ENCODE measurements around the gene ASTN1. TPM values are rescaled to one million over a fixed set of nuclear protein-coding genes. Genes with fewer than 3 reads are reported as not detected.

ASTN1 gene
- total and polyA plus RNA-seq, 2 of the 4 experiments (the other 2 are of a cell fraction) = under 0.01 to 0.07 TPM

DNA sequence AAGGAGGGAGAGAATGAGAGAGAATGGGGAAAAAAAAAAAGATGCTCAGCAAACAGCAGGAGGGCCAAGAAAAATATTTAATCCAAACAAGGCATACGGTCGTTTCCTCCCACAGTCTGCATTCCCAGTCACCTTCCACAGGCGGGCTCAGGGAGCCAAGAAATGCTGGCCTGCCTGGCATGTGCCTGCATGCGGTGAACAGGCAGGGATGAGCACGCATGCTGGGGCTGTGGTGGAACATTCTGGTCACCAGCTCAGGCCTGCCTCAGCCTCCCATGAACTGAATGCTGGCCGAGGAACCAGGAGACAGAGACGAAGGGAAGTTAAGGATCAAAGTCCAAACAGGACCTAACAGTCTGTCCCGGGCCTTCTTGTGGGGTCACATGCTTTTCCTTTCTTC lies 335.3 kb downstream of the ASTN1 start:
- in situ Hi-C loops (cut with MboI; ENCODE audit: low sequenced_read_pairs) = no loop called here
- Histone ChIP-seq H3K4me1 (ENCODE audit: control insufficient read depth, insufficient read depth, low read length) (no peaks in the 10 kb centered on the region), H3K56ac (ENCODE audit: extremely low read depth, insufficient read depth, low read length) (no peak overlapping the region), H3K9me1 (ENCODE audit: insufficient read depth, low read length) (no peaks in the 10 kb centered on the region), H3K79me1 (ENCODE audit: low read depth in 1 of 2, low read length in 2 of 2) (no peaks in the 10 kb centered on the region), H3K14ac (replicated peaks; ENCODE audit: low read depth, low read length) (no peak overlapping the region), H3K9ac (ENCODE audit: low read depth, low read length) (no peak overlapping the region), H3K27me3 (ENCODE audit: control insufficient read depth, insufficient read depth, low read length) (no peaks in the 10 kb centered on the region), H3K36me3 (ENCODE audit: control insufficient read depth, insufficient read depth, low read length) (no peaks in the 10 kb centered on the region), H2AFZ (replicated peaks; ENCODE audit: low read length, poor library complexity) (no peak overlapping the region), H3K9me3 (ENCODE audit: control insufficient read depth, insufficient read depth, low read length) (no peaks in the 10 kb centered on the region), H3K4ac (ENCODE audit: low read depth, low read length) (no peak overlapping the region), H2AK5ac (ENCODE audit: low read depth, low read length) (no peak overlapping the region), H4K8ac (ENCODE audit: low read depth in 2 of 2, low read length in 2 of 2) (no peak overlapping the region), H2BK20ac (ENCODE audit: low read depth, low read length) (no peak overlapping the region), H2AK9ac (replicated peaks; ENCODE audit: low read depth, low read length, poor library complexity) (no peak overlapping the region), H3K4me3 (ENCODE audit: insufficient read depth, low read depth, low read length) (no peak overlapping the region), H4K91ac (ENCODE audit: insufficient read depth, low read depth, low read length) (no peak overlapping the region), H3K27ac (ENCODE audit: insufficient read depth, low read length) (no peak overlapping the region), H2BK5ac (ENCODE audit: low read depth, low read length, poor library complexity, severe bottlenecking) (no peak overlapping the region), H4K20me1 (ENCODE audit: insufficient read depth, low read length) (no peaks in the 10 kb centered on the region), H2BK120ac (ENCODE audit: low read depth, low read length) (no peak overlapping the region), H3K4me2 (ENCODE audit: low read depth, low read length) (no peak overlapping the region), H3K18ac (ENCODE audit: low read depth, low read length) (no peak overlapping the region), H3K23ac (ENCODE audit: low read depth, low read length) (no peak overlapping the region), H2BK15ac (ENCODE audit: low read depth, low read length) (no peak overlapping the region), H4K5ac (ENCODE audit: low read depth, low read length) (no peak overlapping the region)
- WGBS, 2 experiments (ENCODE audit: extremely low coverage in 2 of 2, insufficient read length in 1 of 2) = no CpG with 5 or more reads among the region's 8 CpGs
- no peak for ATAC-seq (ENCODE audit: low read depth)
- TF ChIP-seq CHD1 (IDR thresholded peaks at IDR 0.05; ENCODE audit: low read depth, low read length) (no peak), RCOR1 (IDR thresholded peaks at IDR 0.05; ENCODE audit: insufficient replicate concordance, low read length) (no peak), CEBPB (IDR thresholded peaks at IDR 0.05; ENCODE audit: low read depth, low read length) (no peak), FOS (IDR thresholded peaks at IDR 0.05; ENCODE audit: low read depth, low read length) (no peak), POLR2A (IDR thresholded peaks at IDR 0.05; ENCODE audit: low read depth, low read length) (no peak), NFE2L2 (IDR thresholded peaks at IDR 0.05; ENCODE audit: low read depth, low read length) (no peak), ELK1 (IDR thresholded peaks at IDR 0.05; ENCODE audit: borderline replicate concordance, low read depth, low read length) (no peak), RFX5 (IDR thresholded peaks at IDR 0.05; ENCODE audit: low read depth, low read length) (no peak), RAD21 (IDR thresholded peaks at IDR 0.05; ENCODE audit: low read length) (no peak), BHLHE40 (IDR thresholded peaks at IDR 0.05; ENCODE audit: low read depth, low read length) (no peak), SMC3 (IDR thresholded peaks at IDR 0.05; ENCODE audit: low read depth, low read length) (no peak), MAFK (IDR thresholded peaks at IDR 0.05; ENCODE audit: low read depth, low read length) (no peak), MXI1 (IDR thresholded peaks at IDR 0.05; ENCODE audit: borderline replicate concordance, low read depth, low read length) (no peak), CTCF (conservative IDR thresholded peaks at IDR 0.05; ENCODE audit: low read depth, low read length) (no peak), MAZ (IDR thresholded peaks at IDR 0.05; ENCODE audit: borderline replicate concordance, low read depth, low read length) (no peak)
- TF ChIP-seq, protein P1, sequence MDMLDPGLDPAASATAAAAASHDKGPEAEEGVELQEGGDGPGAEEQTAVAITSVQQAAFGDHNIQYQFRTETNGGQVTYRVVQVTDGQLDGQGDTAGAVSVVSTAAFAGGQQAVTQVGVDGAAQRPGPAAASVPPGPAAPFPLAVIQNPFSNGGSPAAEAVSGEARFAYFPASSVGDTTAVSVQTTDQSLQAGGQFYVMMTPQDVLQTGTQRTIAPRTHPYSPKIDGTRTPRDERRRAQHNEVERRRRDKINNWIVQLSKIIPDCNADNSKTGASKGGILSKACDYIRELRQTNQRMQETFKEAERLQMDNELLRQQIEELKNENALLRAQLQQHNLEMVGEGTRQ (IDR thresholded peaks at IDR 0.05; ENCODE audit: low read depth, low read length) = no peak
- no peak for DNase-seq
- dilution Hi-C loops (cut with HindIII; ENCODE audit: low sequenced_read_pairs, unreplicated experiment) = no loop called here
- intact Hi-C loops (cut with micrococcal nuclease) = no loop called here
- ChIA-PET CTCF (no interaction called here), POLR2A (ENCODE audit: unreplicated experiment) (no interaction called here)
- no TSS peak for BruUV-seq (replicated peaks)

All from IMR-90 (cell line).